Liver (tissue), 9 donors: ENCODE data around the gene MAPK4. TPM values are rescaled to one million over a fixed set of nuclear protein-coding genes. Genes with fewer than 3 reads are reported as not detected.

Experiments
- DNase-seq: peaks from one replicate; pipeline ENCODE4 v3.0.0-alpha.2; 2017; ENCODE audit warnings: low spot score
- H3K27ac ChIP-seq, 2 donors: one replicate each; pipeline ENCODE4 v1.7.0; 2013; ENCODE audit warnings: inconsistent platforms in 2 of 2, low read length in 2 of 2, control low read depth in 1 of 2, low read depth in 1 of 2, mild to moderate bottlenecking in 1 of 2
- H3K27me3 ChIP-seq, 4 donors: one replicate each; pipeline versions ENCODE4 v1.6.1 to v1.7.0; 2013; ENCODE audit warnings: low read length in 3 of 4, inconsistent platforms in 1 of 4, mild to moderate bottlenecking in 1 of 4, moderate library complexity in 1 of 4; ENCODE audit not compliant: control insufficient read depth in 4 of 4, insufficient read depth in 4 of 4
- H3K36me3 ChIP-seq, 4 donors: one replicate each; pipeline versions ENCODE4 v1.6.1 to v1.7.0; 2013; ENCODE audit warnings: low read length in 3 of 4, mild to moderate bottlenecking in 3 of 4, low read depth in 1 of 4, moderate library complexity in 1 of 4; ENCODE audit not compliant: control insufficient read depth in 4 of 4, insufficient read depth in 3 of 4
- H3K4me1 ChIP-seq, 4 donors: one replicate each; pipeline versions ENCODE4 v1.6.1 to v1.7.0; 2013; ENCODE audit warnings: low read length in 3 of 4, mild to moderate bottlenecking in 3 of 4, moderate library complexity in 1 of 4; ENCODE audit not compliant: control insufficient read depth in 4 of 4, insufficient read depth in 4 of 4
- H3K4me3 ChIP-seq, 3 donors: one replicate each; pipeline versions ENCODE4 v1.6.1 to v1.7.0; 2013; ENCODE audit warnings: low read length in 3 of 3, control low read depth in 1 of 3, low read depth in 1 of 3, mild to moderate bottlenecking in 1 of 3
- H3K9ac ChIP-seq, 2 donors: one replicate each; pipeline ENCODE4 v1.7.0; 2013; ENCODE audit warnings: low read length in 2 of 2, mild to moderate bottlenecking in 2 of 2, moderate library complexity in 2 of 2, control low read depth in 1 of 2, low read depth in 1 of 2
- H3K9me3 ChIP-seq, 4 donors: one replicate each; pipeline versions ENCODE4 v1.6.1 to v1.7.0; 2013; ENCODE audit warnings: low read length in 3 of 4; ENCODE audit not compliant: control insufficient read depth in 4 of 4
- EGR1 ChIP-seq, 2 donors: IDR thresholded peaks; 2 replicates each; pipeline ENCODE4 v1.6.1; 2016 to 2018; ENCODE audit warnings: antibody characterized with exemption in 2 of 2, low read depth in 2 of 2
- FOXA2 ChIP-seq: IDR thresholded peaks from 2 replicates; pipeline ENCODE4 v1.6.1; 2016; ENCODE audit warnings: antibody characterized with exemption
- HNF4A ChIP-seq, 2 donors: conservative IDR thresholded peaks; 2 replicates each; pipeline ENCODE4 v1.6.1; 2016; ENCODE audit warnings: antibody characterized with exemption in 2 of 2, mild to moderate bottlenecking in 2 of 2
- HNF4G ChIP-seq: IDR thresholded peaks from 2 replicates; pipeline ENCODE4 v1.6.1; 2016; ENCODE audit warnings: antibody characterized with exemption
- JUND ChIP-seq, 2 donors: IDR thresholded peaks; 2 replicates each; pipeline ENCODE4 v1.6.1; 2016; ENCODE audit warnings: antibody characterized with exemption in 2 of 2
- RAD21 ChIP-seq, 2 donors: IDR thresholded peaks; 2 replicates each; pipeline ENCODE4 v1.6.1; 2016; ENCODE audit warnings: antibody characterized with exemption in 2 of 2, mild to moderate bottlenecking in 2 of 2
- RXRA ChIP-seq, 2 donors: IDR thresholded peaks; 2 replicates each; pipeline ENCODE4 v1.6.1; 2017 to 2018; ENCODE audit warnings: antibody characterized with exemption in 2 of 2, mild to moderate bottlenecking in 1 of 2
- YY1 ChIP-seq: IDR thresholded peaks from 2 replicates; pipeline ENCODE4 v1.6.1; 2016; ENCODE audit warnings: antibody characterized with exemption, mild to moderate bottlenecking
- WGBS: extraction: QIAGEN DNeasy Blood & Tissue Kit; methylation state at CpG from one replicate; pipeline ENCODE4 v1.1.7; 2013; 5-methylcytosine and 5-hydroxymethylcytosine counted together
- polyA plus RNA-seq, 2 donors: library from polyadenylated mRNA; stranded (reverse) in 1 of 2; unstranded in 1 of 2; fragments of 200-250 nt in 1 of 2; fragments of >200 nt in 1 of 2; fragmentation: Nextera tagmentation in 1 of 2; extraction: Ambion mirVana in 1 of 2; gene quantifications; one replicate each; pipeline versions ENCODE4 v1.2.1 to v1.2.3, GENCODE V29; 2013 to 2015
- total RNA-seq, 2 donors: library from RNA; depleted of rRNA; stranded (reverse); fragments of >200 nt; gene quantifications; one replicate each; pipeline ENCODE4 v1.2.3, GENCODE V29; 2014
- TF ChIP-seq, protein P1 (sequence below): IDR thresholded peaks from 2 replicates; pipeline ENCODE4 v1.6.1; 2016; ENCODE audit warnings: antibody characterized with exemption
- TF ChIP-seq, protein P2 (sequence below): IDR thresholded peaks from 2 replicates; pipeline ENCODE4 v1.6.1; 2016; ENCODE audit warnings: antibody characterized with exemption
- TF ChIP-seq, protein P3 (sequence below): IDR thresholded peaks from 2 replicates; pipeline ENCODE4 v1.6.1; 2016; ENCODE audit warnings: antibody characterized with exemption
- TF ChIP-seq, protein P4 (sequence below): fragments of 150-350 bp; IDR thresholded peaks from 2 replicates; pipeline ENCODE4 v1.5.1; 2017; ENCODE audit warnings: improper control_type of control experiment, low read depth, low read length; ENCODE audit not compliant: missing input control
- donor health status: healthy.
- donor health status: healthy.
- donor health status: healthy.
- donor health status: healthy.
- donor health status: healthy.

Gene MAPK4
- total and polyA plus RNA-seq, 4 donors = under 0.01 to 4.9 (median 1.5) TPM

DNA sequence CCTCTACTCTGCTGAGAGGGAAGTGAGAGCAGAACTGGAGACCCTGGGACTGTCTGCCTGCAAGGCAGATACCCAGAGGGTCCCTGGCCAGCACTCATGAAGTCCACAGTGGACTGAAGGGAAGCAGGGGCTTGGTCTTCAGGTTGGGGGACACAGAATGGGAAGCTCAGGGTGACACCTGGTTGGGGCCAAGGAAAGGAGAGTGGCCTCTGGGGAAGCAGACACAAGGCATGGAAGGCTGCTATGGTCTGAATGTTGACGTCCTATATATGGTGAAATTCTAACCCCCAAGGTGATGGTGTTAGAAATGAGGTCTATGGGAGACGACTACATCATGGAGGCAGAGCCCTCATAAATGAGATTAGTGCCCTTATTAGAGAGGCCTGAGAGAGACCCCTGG lies 190.7 kb downstream of the MAPK4 start:
- no peak overlapping the region for H3K4me3 ChIP-seq
- H3K9me3 ChIP-seq = no peaks in the 10 kb centered on the region
- no peak for DNase-seq
- TF ChIP-seq, protein P1, sequence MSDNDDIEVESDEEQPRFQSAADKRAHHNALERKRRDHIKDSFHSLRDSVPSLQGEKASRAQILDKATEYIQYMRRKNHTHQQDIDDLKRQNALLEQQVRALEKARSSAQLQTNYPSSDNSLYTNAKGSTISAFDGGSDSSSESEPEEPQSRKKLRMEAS = no peak
- TF ChIP-seq EGR1 (IDR thresholded peaks at IDR 0.05; ENCODE audit: low read depth in 2 of 2) (no peak), FOXA2 (no peak), HNF4G (no peak), RXRA (IDR thresholded peaks at IDR 0.05) (no peak)
- TF ChIP-seq, protein P2, sequence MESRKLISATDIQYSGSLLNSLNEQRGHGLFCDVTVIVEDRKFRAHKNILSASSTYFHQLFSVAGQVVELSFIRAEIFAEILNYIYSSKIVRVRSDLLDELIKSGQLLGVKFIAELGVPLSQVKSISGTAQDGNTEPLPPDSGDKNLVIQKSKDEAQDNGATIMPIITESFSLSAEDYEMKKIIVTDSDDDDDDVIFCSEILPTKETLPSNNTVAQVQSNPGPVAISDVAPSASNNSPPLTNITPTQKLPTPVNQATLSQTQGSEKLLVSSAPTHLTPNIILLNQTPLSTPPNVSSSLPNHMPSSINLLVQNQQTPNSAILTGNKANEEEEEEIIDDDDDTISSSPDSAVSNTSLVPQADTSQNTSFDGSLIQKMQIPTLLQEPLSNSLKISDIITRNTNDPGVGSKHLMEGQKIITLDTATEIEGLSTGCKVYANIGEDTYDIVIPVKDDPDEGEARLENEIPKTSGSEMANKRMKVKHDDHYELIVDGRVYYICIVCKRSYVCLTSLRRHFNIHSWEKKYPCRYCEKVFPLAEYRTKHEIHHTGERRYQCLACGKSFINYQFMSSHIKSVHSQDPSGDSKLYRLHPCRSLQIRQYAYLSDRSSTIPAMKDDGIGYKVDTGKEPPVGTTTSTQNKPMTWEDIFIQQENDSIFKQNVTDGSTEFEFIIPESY = no peak
- TF ChIP-seq, protein P3, sequence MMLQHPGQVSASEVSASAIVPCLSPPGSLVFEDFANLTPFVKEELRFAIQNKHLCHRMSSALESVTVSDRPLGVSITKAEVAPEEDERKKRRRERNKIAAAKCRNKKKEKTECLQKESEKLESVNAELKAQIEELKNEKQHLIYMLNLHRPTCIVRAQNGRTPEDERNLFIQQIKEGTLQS = no peak
- no peaks in the 10 kb centered on the region for H3K27me3 ChIP-seq
- H3K27ac ChIP-seq = no peak overlapping the region
- no peaks in the 10 kb centered on the region for H3K4me1 ChIP-seq
- WGBS = 82% methylated on average over 2 of the region's 2 CpGs
- no peak overlapping the region for H3K9ac ChIP-seq
- H3K36me3 ChIP-seq = no peaks in the 10 kb centered on the region

DNA sequence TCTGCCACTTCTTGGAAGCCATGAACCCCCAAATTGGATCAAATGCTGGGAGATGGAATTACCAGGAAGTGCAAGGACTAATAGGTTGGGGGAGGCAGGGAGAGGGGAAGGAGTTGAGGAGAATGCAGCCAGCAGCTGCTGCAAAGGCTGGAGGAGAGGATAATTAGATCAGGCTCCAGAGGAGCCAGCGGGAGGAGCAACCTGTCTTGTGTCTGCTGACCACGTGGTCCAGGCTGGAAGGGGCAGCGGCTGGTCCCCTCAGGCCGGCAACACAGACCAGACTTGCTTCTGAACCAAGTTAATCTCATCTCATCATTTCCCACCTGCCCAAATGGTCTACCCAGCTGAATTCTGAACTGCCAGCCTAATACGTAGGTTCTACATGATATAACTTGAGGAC lies 191.6 kb downstream of the MAPK4 start:
- Histone ChIP-seq H3K4me1 (no peaks in the 10 kb centered on the region), H3K9me3 (no peaks in the 10 kb centered on the region), H3K36me3 (no peaks in the 10 kb centered on the region), H3K9ac (no peak overlapping the region), H3K27ac (no peak overlapping the region), H3K27me3 (no peaks in the 10 kb centered on the region), H3K4me3 (no peak overlapping the region)
- WGBS = 50% methylated on average over 5 of the region's 5 CpGs
- no peak for DNase-seq
- no peak for TF ChIP-seq HNF4A (conservative IDR thresholded peaks at IDR 0.05)
- TF ChIP-seq RAD21 (IDR thresholded peaks at IDR 0.05) = no peak
- TF ChIP-seq, protein P2 = no peak
- TF ChIP-seq RXRA (IDR thresholded peaks at IDR 0.05) = no peak
- TF ChIP-seq FOXA2 = no peak
- TF ChIP-seq, protein P1 = no peak
- no peak for TF ChIP-seq YY1
- no peak for TF ChIP-seq JUND (IDR thresholded peaks at IDR 0.05)
- TF ChIP-seq, protein P4, sequence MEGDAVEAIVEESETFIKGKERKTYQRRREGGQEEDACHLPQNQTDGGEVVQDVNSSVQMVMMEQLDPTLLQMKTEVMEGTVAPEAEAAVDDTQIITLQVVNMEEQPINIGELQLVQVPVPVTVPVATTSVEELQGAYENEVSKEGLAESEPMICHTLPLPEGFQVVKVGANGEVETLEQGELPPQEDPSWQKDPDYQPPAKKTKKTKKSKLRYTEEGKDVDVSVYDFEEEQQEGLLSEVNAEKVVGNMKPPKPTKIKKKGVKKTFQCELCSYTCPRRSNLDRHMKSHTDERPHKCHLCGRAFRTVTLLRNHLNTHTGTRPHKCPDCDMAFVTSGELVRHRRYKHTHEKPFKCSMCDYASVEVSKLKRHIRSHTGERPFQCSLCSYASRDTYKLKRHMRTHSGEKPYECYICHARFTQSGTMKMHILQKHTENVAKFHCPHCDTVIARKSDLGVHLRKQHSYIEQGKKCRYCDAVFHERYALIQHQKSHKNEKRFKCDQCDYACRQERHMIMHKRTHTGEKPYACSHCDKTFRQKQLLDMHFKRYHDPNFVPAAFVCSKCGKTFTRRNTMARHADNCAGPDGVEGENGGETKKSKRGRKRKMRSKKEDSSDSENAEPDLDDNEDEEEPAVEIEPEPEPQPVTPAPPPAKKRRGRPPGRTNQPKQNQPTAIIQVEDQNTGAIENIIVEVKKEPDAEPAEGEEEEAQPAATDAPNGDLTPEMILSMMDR = no peak
